Activated T-helper 1 cell treated with anti-CD3 and anti-CD28 coated beads, Interleukin-2, amount 50 U/mL, for 16 hours (primary cell): ENCODE results near the gene HDGF.

Experiments used
- DNase-seq, 2 donors: peaks; one replicate each; pipeline ENCODE4 v3.0.0-alpha.2; 2020; ENCODE audit warnings: low read depth in 1 of 2, low spot score in 1 of 2

HDGF gene

GRCh38 chr1:156746728-156747631 lies 4.5 kb downstream of the HDGF start:
- DNase-seq, result no peak

GRCh38 chr1:156746406-156746727 lies 5.1 kb downstream of the HDGF start:
- no peak for DNase-seq

DNA sequence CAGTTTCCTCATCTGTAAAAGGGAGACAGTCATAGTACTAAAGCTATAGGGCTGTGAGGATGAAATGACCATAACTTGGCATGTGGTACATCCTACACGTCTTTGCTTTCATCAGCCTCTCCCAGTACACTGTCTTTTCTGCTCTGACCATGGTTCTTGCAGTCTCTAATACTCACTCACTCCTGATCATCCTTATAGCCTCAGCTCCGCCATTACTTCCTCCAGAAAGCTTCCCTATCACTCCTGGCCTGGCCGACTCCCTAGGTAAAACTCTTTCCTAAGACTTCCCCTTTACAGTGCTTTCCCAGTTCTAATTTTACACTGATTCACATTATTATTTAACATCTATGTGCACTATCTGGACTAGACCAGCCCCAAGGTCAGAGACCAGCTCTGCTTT lies 5.6 kb downstream of the HDGF start:
- DNase-seq, result no peak

DNA sequence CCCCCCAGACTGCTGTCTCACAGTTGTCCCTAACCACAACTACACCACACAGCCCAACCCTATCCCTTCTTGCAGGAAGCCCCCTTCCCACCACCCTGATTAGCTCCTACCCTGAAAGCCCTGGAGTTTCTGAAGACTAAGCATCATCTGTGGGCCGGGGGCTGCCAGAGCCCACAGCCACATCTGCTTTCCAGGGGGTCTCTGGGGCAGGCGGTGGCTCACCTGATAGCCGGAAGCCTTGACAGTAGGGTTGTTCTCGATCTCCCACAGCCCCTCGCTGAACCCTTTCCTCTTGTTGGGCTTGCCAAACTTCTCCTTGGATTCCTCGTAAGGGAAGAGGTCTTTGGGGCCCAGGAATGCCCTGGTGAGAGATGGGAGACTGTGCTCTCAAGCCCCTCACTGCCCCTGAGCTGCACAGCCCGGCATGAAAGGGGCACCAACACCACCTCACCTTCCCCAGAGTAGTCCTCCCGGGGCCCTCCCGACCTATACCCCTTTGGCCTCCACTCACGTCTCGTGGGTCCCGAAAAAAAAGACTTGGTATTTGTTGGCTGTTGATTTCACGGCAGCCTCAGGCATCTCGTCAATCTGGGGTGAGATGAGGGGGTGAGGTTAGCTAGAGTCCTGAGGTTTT lies 6.6 kb downstream of the HDGF start:
- no peak for DNase-seq

GRCh38 chr1:156744344-156744743 lies 7.1 kb downstream of the HDGF start:
- no peak for DNase-seq

GRCh38 chr1:156743367-156744302 lies 7.8 kb downstream of the HDGF start:
- no peak for DNase-seq

DNA sequence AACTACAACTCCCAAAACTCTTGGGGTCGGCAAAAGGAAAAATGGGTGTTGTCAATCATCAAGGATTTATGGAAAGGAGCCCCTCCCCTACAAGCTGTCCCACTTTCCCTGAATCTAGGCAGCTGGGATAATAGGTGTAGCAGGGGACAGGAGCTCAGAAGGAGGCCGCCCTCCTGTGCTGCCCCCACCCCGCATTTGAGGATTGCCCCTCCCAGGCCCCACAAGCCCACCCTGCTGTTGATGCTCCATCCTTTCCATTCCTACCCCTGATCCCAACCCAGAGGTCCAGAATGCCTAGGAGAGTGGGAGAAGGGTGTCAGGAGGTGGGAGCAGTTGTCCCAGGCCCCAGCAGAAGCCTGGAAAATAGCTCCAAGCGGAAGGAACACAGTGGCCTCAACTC lies 8.7 kb downstream of the HDGF start:
- DNase-seq, result no peak

DNA sequence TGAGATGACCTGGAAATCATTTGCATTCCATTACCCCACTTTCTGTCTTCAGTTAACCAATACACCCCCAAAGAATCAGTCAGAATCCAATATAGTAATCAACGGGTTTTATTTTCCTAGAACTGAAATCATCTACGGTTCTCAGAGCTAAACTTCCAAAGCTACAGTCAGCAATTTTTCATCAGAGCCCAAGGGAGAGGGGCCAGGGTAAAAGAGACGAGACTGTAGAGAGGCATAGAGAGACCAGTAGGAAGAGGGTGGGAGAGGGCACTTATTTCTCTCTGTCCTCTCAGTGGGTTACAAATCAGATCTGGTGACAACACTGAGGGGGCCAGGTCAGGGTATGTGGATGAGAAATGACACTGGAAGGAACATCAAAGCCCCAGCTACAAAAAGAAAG lies 9.5 kb downstream of the HDGF start:
- no peak for DNase-seq

GRCh38 chr1:156741481-156741983 lies 9.9 kb downstream of the HDGF start:
- no peak for DNase-seq

- DNase-seq, result peak; percentile 87 to 93
Observed at GRCh38 chr1:156740741-156741480, 10.6 kb downstream of the HDGF start, which contains the start of gene MRPL24. Gene MRPL24, minus strand, starts transcription at chr1:156741088. Its CDS starts 2,384 bp downstream, at chr1:156738704.

DNA sequence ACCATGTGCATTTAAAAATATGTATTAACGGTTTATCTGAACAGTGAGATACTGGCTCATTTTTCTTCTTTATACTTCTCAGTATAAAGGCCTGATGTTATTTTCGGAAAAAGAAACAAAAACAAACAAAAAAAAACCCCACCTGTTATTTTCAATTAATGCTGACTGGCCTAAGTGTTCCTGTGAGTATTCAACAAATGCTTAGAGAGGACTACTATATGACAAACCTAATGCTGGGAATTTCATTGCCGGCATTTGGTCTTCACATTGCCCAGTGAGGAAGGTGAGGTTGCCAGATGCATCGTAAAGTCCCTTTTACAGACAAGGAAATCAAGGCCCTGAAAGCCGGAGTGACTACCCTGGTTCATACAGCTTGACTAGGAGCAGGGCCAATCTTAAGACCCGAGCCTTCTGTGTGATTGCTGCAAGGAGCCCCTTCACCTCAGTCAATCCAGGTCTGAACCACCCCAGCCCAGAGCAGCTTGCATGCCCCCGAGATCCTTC lies 11.2 kb downstream of the HDGF start:
- no peak for DNase-seq

DNA sequence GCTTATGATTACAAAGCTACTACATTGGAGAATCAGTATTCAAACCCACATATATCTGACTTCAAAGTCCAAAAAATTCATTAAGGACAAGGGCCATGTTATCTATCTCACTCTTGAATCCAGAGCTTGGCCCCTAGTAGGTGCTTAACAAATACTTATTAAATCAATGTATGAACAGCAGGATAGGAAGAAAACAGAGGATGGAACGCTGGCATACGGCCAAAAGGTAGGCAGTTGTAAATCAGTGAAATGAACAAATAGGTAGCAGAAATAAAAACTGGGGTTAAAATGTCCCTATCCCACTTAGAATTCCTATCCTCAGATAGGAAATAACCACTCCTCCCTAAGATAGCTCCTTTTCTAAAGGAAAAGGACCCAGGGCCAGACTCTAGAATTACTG lies 12.6 kb downstream of the HDGF start:
- DNase-seq, result no peak

GRCh38 chr1:156738407-156738806 lies 13.1 kb downstream of the HDGF start:
- DNase-seq, result no peak

DNA sequence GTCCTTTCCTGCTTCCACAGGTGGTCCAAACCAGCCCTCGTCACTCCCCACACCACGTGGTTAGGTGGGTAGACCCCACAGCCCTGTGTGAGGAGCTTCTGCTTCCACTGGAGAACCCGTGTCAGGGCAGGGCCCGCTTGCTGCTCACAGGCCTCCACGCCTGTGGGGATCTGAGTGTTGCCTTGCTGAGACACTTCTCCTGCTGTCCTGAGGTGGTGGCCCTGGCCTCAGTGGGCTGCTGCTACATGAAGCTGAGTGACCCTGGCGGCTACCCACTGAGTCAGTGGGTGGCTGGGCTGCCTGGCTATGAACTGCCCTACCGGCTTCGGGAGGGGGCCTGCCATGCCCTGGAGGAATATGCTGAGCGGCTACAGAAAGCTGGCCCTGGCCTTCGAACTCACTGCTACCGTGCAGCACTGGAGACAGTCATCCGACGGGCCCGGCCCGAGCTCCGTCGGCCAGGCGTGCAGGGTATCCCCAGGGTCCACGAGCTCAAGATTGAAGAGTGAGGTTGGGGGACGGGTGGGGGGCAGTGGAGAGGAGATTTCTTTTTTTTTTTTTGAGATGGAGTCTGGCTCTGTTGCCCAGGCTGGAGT lies 17.4 kb downstream of the HDGF start:
- no peak for DNase-seq

GRCh38 chr1:156728599-156729462 lies 22.6 kb downstream of the HDGF start, which contains the start of gene ISG20L2:
Gene ISG20L2, minus strand, starts transcription at chr1:156728766. Its CDS starts 1,114 bp downstream, at chr1:156727652.
- DNase-seq, result peak; percentile 81 to 89

- peak; percentile 42 to 68 for DNase-seq
Observed at GRCh38 chr1:156727926-156728598, 23.4 kb downstream of the HDGF start, which contains the start of gene METTL25B. Gene METTL25B, plus strand, starts transcription at chr1:156728469. Its CDS starts 636 bp downstream, at chr1:156729105.

GRCh38 chr1:156727492-156727891 lies 24.0 kb downstream of the HDGF start:
- DNase-seq, result no peak

DNA sequence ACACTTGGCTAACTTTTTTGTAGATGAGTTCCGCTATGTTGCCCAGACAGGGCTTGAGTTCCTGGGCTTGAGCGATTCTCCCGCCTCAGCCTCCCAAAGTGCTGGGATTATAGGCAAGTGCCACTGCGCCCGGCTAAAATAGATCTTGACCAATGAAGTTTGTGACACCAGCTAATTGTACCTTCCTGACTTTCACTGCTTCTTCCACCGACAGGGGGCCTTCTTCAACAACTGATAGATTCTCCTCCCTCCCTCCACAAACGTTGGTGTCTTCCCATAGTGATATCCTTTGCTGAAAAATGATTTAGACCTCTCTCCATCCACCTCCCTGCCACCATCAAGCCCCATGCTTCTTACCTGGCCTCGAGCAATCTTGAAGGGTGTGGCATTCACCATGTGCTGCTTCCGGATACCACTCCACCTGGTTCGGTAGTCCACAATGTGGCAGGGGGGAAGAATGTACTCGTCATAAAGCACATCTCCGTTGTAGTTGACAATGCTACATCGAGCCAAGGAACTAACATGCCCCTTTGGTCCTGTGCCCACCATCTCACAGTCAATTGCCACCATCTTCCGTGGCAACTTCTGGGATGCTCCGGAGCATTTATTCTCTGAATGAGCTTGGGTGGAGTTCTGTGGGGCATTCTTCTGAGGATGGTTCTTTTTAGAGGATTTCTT lies 24.8 kb downstream of the HDGF start:
- DNase-seq, result no peak
